RPMI7951 (cell line): ENCODE measurements around the gene KRTAP4-4. TPM values are rescaled to one million over a fixed set of nuclear protein-coding genes. Genes with fewer than 3 reads are reported as not detected.

Experiments
- DNase-seq: peaks from one replicate; pipeline ENCODE4 v3.0.0-alpha.2; 2012; ENCODE audit warnings: low read depth
- total RNA-seq: library from RNA; depleted of rRNA; stranded (reverse); fragments of >200 nt; shearing (Covaris generic); gene quantifications from 2 replicates; pipeline ENCODE4 v1.2.3, GENCODE V29; 2014; rRNA removed

KRTAP4-4 gene
- total RNA-seq, 1 experiment from 2014 or later: not detected

GRCh38 chr17:41111151-41111885, 49.2 kb downstream of the KRTAP4-4 start:
- no peak for DNase-seq

Other genes starting within 250 kb of the KRTAP4-4 start
- gene KRT23, start 223.1 kb downstream of the KRTAP4-4 start, total RNA-seq: 0.20 TPM in 1 of 2 replicates, not detected in the other
- 0.24 TPM in 1 of 2 replicates, not detected in the other for gene KRT39, start 193.8 kb downstream of the KRTAP4-4 start, total RNA-seq
- gene KRT40, start 176.4 kb downstream of the KRTAP4-4 start, total RNA-seq: not detected in 2 replicates
- gene KRTAP3-3, start 166.6 kb downstream of the KRTAP4-4 start, total RNA-seq: not detected in 2 replicates
- not detected in 2 replicates for gene KRTAP3-2, start 160.8 kb downstream of the KRTAP4-4 start, total RNA-seq
- gene KRTAP3-1, start 151.6 kb downstream of the KRTAP4-4 start, total RNA-seq: not detected in 2 replicates
- not detected in 2 replicates for gene KRTAP1-5, start 133.5 kb downstream of the KRTAP4-4 start, total RNA-seq
- not detected in 2 replicates for gene KRTAP1-4, start 130.6 kb downstream of the KRTAP4-4 start, total RNA-seq
- gene KRTAP1-3, start 125.9 kb downstream of the KRTAP4-4 start, total RNA-seq: not detected in 2 replicates
- gene KRTAP1-1, start 119.3 kb downstream of the KRTAP4-4 start, total RNA-seq: not detected in 2 replicates
- gene KRTAP2-1, start 113.4 kb downstream of the KRTAP4-4 start, total RNA-seq: 0.48 TPM in 1 of 2 replicates, not detected in the other
- gene KRTAP2-2, start 105.5 kb downstream of the KRTAP4-4 start, total RNA-seq: not detected in 2 replicates
- gene KRTAP2-3, start 100.6 kb downstream of the KRTAP4-4 start, total RNA-seq: not detected in 2 replicates
- not detected in 2 replicates for gene KRTAP2-4, start 94.9 kb downstream of the KRTAP4-4 start, total RNA-seq
- gene KRTAP4-7, start 76.6 kb downstream of the KRTAP4-4 start, total RNA-seq: not detected in 2 replicates
- not detected in 2 replicates for gene KRTAP4-8, start 62.6 kb downstream of the KRTAP4-4 start, total RNA-seq
- gene KRTAP4-16, start 58.5 kb downstream of the KRTAP4-4 start, total RNA-seq: not detected in 2 replicates
- not detected in 2 replicates for gene KRTAP4-9, start 55.4 kb downstream of the KRTAP4-4 start, total RNA-seq
- not detected in 2 replicates for gene KRTAP4-11, start 42.4 kb downstream of the KRTAP4-4 start, total RNA-seq
- gene KRTAP4-12, start 36.6 kb downstream of the KRTAP4-4 start, total RNA-seq: not detected in 2 replicates
- gene KRTAP4-6, start 20.2 kb downstream of the KRTAP4-4 start, total RNA-seq: not detected in 2 replicates
- gene KRTAP4-5, start 10.9 kb downstream of the KRTAP4-4 start, total RNA-seq: not detected in 2 replicates
- gene KRTAP4-3, start 7.5 kb upstream of the KRTAP4-4 start, total RNA-seq: not detected in 2 replicates
- not detected in 2 replicates for gene KRTAP4-2, start 17.5 kb upstream of the KRTAP4-4 start, total RNA-seq
- gene KRTAP4-1, start 24.2 kb upstream of the KRTAP4-4 start, total RNA-seq: not detected in 2 replicates
- not detected in 2 replicates for gene KRTAP9-1, start 29.1 kb upstream of the KRTAP4-4 start, total RNA-seq
- gene KRTAP9-2, start 65.9 kb upstream of the KRTAP4-4 start, total RNA-seq: not detected in 2 replicates
- not detected in 2 replicates for gene KRTAP9-3, start 71.7 kb upstream of the KRTAP4-4 start, total RNA-seq
- gene KRTAP9-8, start 77.3 kb upstream of the KRTAP4-4 start, total RNA-seq: not detected in 2 replicates
- gene KRTAP9-4, start 88.9 kb upstream of the KRTAP4-4 start, total RNA-seq: not detected in 2 replicates
- not detected in 2 replicates for gene KRTAP9-9, start 94.6 kb upstream of the KRTAP4-4 start, total RNA-seq
- gene KRTAP9-6, start 104.6 kb upstream of the KRTAP4-4 start, total RNA-seq: not detected in 2 replicates
- not detected in 2 replicates for gene KRTAP9-7, start 115.0 kb upstream of the KRTAP4-4 start, total RNA-seq
- not detected in 2 replicates for gene KRTAP29-1, start 142.1 kb upstream of the KRTAP4-4 start, total RNA-seq
- not detected in 2 replicates for gene KRTAP16-1, start 148.6 kb upstream of the KRTAP4-4 start, total RNA-seq
- gene KRTAP17-1, start 155.0 kb upstream of the KRTAP4-4 start, total RNA-seq: not detected in 2 replicates
- not detected in 2 replicates for gene KRT33A, start 190.1 kb upstream of the KRTAP4-4 start, total RNA-seq
- gene KRT33B, start 209.1 kb upstream of the KRTAP4-4 start, total RNA-seq: 0.24 TPM in 1 of 2 replicates, not detected in the other
- not detected in 2 replicates for gene KRT34, start 221.6 kb upstream of the KRTAP4-4 start, total RNA-seq
- not detected in 2 replicates for gene KRT31, start 236.9 kb upstream of the KRTAP4-4 start, total RNA-seq